GM23338 (cell line): ENCODE data around the gene CLK1. TPM values are rescaled to one million over a fixed set of nuclear protein-coding genes. Genes with fewer than 3 reads are reported as not detected.

Experiments used
- ATAC-seq: fragments of 200-7000 bp; cut with Tn5 transposase; 3 replicates; pipeline ENCODE4 v1.9.1; 2020
- DNase-seq: peaks from one replicate; pipeline ENCODE4 v3.0.0-alpha.2; 2015; ENCODE audit warnings: low spot score
- H2AFZ ChIP-seq: fragments of 200-600 bp; sonication (generic); 2 replicates; pipeline ENCODE4 v1.8.0; 2016; ENCODE audit warnings: antibody characterized with exemption, mild to moderate bottlenecking, moderate library complexity
- H3F3A ChIP-seq: fragments of 200-600 bp; sonication (generic); replicated peaks from 2 replicates; pipeline ENCODE4 v1.8.0; 2017; ENCODE audit warnings: antibody characterized with exemption, mixed run types, low read depth
- H3K27ac ChIP-seq: fragments of 200-600 bp; sonication (generic); 2 replicates; pipeline ENCODE4 v1.6.1; 2016; ENCODE audit warnings: low read depth
- H3K27me3 ChIP-seq: fragments of 200-600 bp; sonication (generic); 2 replicates; pipeline ENCODE4 v1.8.0; 2016; ENCODE audit warnings: mild to moderate bottlenecking, mixed run types, moderate library complexity; ENCODE audit not compliant: insufficient read depth
- H3K36me3 ChIP-seq: fragments of 200-600 bp; sonication (generic); 2 replicates; pipeline ENCODE4 v1.8.0; 2016; ENCODE audit warnings: mild to moderate bottlenecking; ENCODE audit not compliant: insufficient read depth
- H3K4me1 ChIP-seq: fragments of 200-600 bp; sonication (generic); 2 replicates; pipeline ENCODE4 v1.8.0; 2016; ENCODE audit warnings: mild to moderate bottlenecking, moderate library complexity; ENCODE audit not compliant: insufficient read depth
- H3K4me2 ChIP-seq: fragments of 200-600 bp; sonication (generic); 2 replicates; pipeline ENCODE4 v1.7.1; 2017; ENCODE audit warnings: mixed run types
- H3K4me3 ChIP-seq: fragments of 200-600 bp; sonication (generic); 2 replicates; pipeline ENCODE4 v1.6.1; 2016; ENCODE audit warnings: mixed run types
- H3K79me2 ChIP-seq: fragments of 200-600 bp; sonication (generic); replicated peaks from 2 replicates; pipeline ENCODE4 v1.8.0; 2017; ENCODE audit warnings: mild to moderate bottlenecking; ENCODE audit not compliant: insufficient read depth
- H3K9me2 ChIP-seq: fragments of 200-600 bp; sonication (generic); 2 replicates; pipeline ENCODE4 v1.8.0; 2017; ENCODE audit not compliant: insufficient read depth
- H4K20me1 ChIP-seq: fragments of 200-600 bp; sonication (generic); replicated peaks from 2 replicates; pipeline ENCODE4 v1.8.0; 2017; ENCODE audit warnings: mild to moderate bottlenecking; ENCODE audit not compliant: insufficient read depth
- H3K27ac Mint-ChIP-seq: 2 replicates; pipeline ENCODE4 v1.8.0; 2020; ENCODE audit warnings: inconsistent platforms, mild to moderate bottlenecking, moderate library complexity, mixed read lengths
- H3K27me3 Mint-ChIP-seq: 3 replicates; pipeline ENCODE4 v1.8.0; 2022; ENCODE audit warnings: low read depth, mild to moderate bottlenecking, moderate library complexity, mixed read lengths, inconsistent platforms; ENCODE audit not compliant: insufficient read depth, poor library complexity
- H3K36me3 Mint-ChIP-seq: 3 replicates; pipeline ENCODE4 v1.8.0; 2021; ENCODE audit warnings: low read depth, mild to moderate bottlenecking, inconsistent platforms, moderate library complexity, mixed read lengths
- H3K4me1 Mint-ChIP-seq: 3 replicates; pipeline ENCODE4 v1.8.0; 2020; ENCODE audit warnings: mild to moderate bottlenecking, inconsistent platforms, mixed read lengths
- H3K4me3 Mint-ChIP-seq: 3 replicates; pipeline ENCODE4 v1.8.0; 2021; ENCODE audit warnings: moderate library complexity, mild to moderate bottlenecking, inconsistent platforms, mixed read lengths
- H3K9me3 Mint-ChIP-seq: 3 replicates; pipeline ENCODE4 v1.8.0; 2020; ENCODE audit warnings: moderate library complexity, mild to moderate bottlenecking, inconsistent platforms, mixed read lengths
- CREB1 ChIP-seq: fragments of 250-450 bp; sonication (Bioruptor Pico); IDR thresholded peaks from 2 replicates; pipeline ENCODE4 v1.5.0; 2020; ENCODE audit warnings: low read depth, mild to moderate bottlenecking, moderate library complexity
- EZH2 ChIP-seq: fragments of 200-600 bp; sonication (generic); IDR thresholded peaks from one replicate; pipeline ENCODE4 v1.8.0; 2017; ENCODE audit warnings: antibody characterized with exemption, mild to moderate bottlenecking, low read depth; ENCODE audit not compliant: unreplicated experiment
- EZH2phosphoT487 ChIP-seq: fragments of 200-600 bp; sonication (generic); IDR thresholded peaks from one replicate; pipeline ENCODE4 v1.8.1; 2018; ENCODE audit warnings: antibody characterized with exemption; ENCODE audit not compliant: unreplicated experiment
- JUNB ChIP-seq: IDR thresholded peaks from one replicate; pipeline ENCODE4 v1.6.1; 2016; ENCODE audit warnings: antibody characterized with exemption; ENCODE audit not compliant: unreplicated experiment
- NANOG ChIP-seq: IDR thresholded peaks from 2 replicates; pipeline ENCODE4 v1.6.1; 2016; ENCODE audit warnings: antibody characterized with exemption, borderline replicate concordance
- STAT1 ChIP-seq: IDR thresholded peaks from one replicate; pipeline ENCODE4 v1.6.1; 2016; ENCODE audit warnings: antibody characterized with exemption; ENCODE audit not compliant: unreplicated experiment
- ZNF331 ChIP-seq: fragments of 250-450 bp; sonication (Bioruptor Pico); IDR thresholded peaks from 2 replicates; pipeline ENCODE4 v1.5.0; 2020; ENCODE audit warnings: low read depth, mild to moderate bottlenecking, moderate library complexity
- polyA plus RNA-seq: library from polyadenylated mRNA; unstranded; fragments of >200 nt; fragmentation: Nextera tagmentation; extraction: Ambion mirVana; gene quantifications from 2 replicates; pipeline ENCODE4 v1.2.1, GENCODE V29; 2016
- total RNA-seq: library from RNA; depleted of rRNA; stranded (reverse); fragments of >200 nt; shearing (Covaris generic); gene quantifications from 2 replicates; pipeline ENCODE4 v1.2.3, GENCODE V29; 2014
- TF ChIP-seq, protein P1 (sequence below): fragments of 250-450 bp; sonication (Bioruptor Pico); IDR thresholded peaks from 2 replicates; pipeline ENCODE4 v1.5.0; 2020; ENCODE audit warnings: mild to moderate bottlenecking, moderate library complexity
- TF ChIP-seq, protein P2 (sequence below), 2 experiments: fragments of 200-600 bp in 1 of 2; sonication (generic) in 1 of 2; conservative IDR thresholded peaks; 2 replicates each; pipeline versions ENCODE4 v1.5.1 to v1.6.1; 2016 to 2017; ENCODE audit warnings: antibody characterized with exemption in 2 of 2, low read depth in 2 of 2, mild to moderate bottlenecking in 2 of 2, moderate library complexity in 1 of 2

Gene CLK1
- total and polyA plus RNA-seq, 2 experiments from 2014 or later = 26.7 to 36.0 TPM

DNA sequence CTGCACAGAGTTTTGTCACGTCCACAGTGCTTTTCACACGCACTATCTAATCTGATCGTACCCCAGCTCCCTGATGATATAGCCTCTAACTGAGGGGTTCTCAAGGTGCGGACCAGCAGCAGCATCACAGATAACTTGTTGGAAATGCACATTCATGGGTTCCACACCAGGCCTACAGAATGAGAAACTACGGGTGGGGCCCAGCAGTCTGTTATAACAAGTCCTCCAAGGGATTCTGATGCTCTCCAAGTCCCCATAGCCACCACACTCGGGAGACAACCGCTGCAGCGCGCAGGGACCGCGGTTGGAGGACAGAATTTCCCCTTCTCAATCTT is 53.5 kb downstream of the CLK1 start:
- peaks cover 37% of the 10 kb centered on the region for H3K36me3 Mint-ChIP-seq
- no peak for ATAC-seq
- H3K27me3 Mint-ChIP-seq = peaks cover 13% of the 10 kb centered on the region
- H3K79me2 ChIP-seq = peaks cover 41% of the 10 kb centered on the region
- peak overlapping the region; percentile 81 for H3K4me2 ChIP-seq
- peak overlapping the region; percentile 92 for H3K4me3 ChIP-seq
- H3K9me3 Mint-ChIP-seq = no peaks in the 10 kb centered on the region
- peaks cover 4% of the 10 kb centered on the region; the same call in 1 of the 2 replicates for H3F3A ChIP-seq
- no peak for DNase-seq
- H4K20me1 ChIP-seq = peaks cover 25% of the 10 kb centered on the region
- no peaks in the 10 kb centered on the region for H3K9me2 ChIP-seq
- H3K27ac ChIP-seq = peak overlapping the region; percentile 34; the same call in 1 of the 2 replicates
- peak overlapping the region; percentile 80 for H2AFZ ChIP-seq
- H3K27me3 ChIP-seq = no peaks in the 10 kb centered on the region
- peak overlapping the region; percentile 98 for H3K4me3 Mint-ChIP-seq
- TF ChIP-seq, protein P1, sequence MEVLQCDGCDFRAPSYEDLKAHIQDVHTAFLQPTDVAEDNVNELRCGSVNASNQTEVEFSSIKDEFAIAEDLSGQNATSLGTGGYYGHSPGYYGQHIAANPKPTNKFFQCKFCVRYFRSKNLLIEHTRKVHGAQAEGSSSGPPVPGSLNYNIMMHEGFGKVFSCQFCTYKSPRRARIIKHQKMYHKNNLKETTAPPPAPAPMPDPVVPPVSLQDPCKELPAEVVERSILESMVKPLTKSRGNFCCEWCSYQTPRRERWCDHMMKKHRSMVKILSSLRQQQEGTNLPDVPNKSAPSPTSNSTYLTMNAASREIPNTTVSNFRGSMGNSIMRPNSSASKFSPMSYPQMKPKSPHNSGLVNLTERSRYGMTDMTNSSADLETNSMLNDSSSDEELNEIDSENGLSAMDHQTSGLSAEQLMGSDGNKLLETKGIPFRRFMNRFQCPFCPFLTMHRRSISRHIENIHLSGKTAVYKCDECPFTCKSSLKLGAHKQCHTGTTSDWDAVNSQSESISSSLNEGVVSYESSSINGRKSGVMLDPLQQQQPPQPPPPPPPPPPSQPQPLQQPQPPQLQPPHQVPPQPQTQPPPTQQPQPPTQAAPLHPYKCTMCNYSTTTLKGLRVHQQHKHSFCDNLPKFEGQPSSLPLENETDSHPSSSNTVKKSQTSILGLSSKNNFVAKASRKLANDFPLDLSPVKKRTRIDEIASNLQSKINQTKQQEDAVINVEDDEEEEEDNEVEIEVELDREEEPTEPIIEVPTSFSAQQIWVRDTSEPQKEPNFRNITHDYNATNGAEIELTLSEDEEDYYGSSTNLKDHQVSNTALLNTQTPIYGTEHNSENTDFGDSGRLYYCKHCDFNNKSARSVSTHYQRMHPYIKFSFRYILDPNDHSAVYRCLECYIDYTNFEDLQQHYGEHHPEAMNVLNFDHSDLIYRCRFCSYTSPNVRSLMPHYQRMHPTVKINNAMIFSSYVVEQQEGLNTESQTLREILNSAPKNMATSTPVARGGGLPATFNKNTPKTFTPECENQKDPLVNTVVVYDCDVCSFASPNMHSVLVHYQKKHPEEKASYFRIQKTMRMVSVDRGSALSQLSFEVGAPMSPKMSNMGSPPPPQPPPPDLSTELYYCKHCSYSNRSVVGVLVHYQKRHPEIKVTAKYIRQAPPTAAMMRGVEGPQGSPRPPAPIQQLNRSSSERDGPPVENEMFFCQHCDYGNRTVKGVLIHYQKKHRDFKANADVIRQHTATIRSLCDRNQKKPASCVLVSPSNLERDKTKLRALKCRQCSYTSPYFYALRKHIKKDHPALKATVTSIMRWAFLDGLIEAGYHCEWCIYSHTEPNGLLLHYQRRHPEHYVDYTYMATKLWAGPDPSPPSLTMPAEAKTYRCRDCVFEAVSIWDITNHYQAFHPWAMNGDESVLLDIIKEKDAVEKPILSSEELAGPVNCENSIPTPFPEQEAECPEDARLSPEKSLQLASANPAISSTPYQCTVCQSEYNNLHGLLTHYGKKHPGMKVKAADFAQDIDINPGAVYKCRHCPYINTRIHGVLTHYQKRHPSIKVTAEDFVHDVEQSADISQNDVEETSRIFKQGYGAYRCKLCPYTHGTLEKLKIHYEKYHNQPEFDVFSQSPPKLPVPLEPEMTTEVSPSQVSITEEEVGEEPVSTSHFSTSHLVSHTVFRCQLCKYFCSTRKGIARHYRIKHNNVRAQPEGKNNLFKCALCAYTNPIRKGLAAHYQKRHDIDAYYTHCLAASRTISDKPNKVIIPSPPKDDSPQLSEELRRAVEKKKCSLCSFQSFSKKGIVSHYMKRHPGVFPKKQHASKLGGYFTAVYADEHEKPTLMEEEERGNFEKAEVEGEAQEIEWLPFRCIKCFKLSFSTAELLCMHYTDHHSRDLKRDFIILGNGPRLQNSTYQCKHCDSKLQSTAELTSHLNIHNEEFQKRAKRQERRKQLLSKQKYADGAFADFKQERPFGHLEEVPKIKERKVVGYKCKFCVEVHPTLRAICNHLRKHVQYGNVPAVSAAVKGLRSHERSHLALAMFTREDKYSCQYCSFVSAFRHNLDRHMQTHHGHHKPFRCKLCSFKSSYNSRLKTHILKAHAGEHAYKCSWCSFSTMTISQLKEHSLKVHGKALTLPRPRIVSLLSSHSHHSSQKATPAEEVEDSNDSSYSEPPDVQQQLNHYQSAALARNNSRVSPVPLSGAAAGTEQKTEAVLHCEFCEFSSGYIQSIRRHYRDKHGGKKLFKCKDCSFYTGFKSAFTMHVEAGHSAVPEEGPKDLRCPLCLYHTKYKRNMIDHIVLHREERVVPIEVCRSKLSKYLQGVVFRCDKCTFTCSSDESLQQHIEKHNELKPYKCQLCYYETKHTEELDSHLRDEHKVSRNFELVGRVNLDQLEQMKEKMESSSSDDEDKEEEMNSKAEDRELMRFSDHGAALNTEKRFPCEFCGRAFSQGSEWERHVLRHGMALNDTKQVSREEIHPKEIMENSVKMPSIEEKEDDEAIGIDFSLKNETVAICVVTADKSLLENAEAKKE (CRISPR knock-in tag) = no peak
- no peak for TF ChIP-seq NANOG
- TF ChIP-seq, protein P2, sequence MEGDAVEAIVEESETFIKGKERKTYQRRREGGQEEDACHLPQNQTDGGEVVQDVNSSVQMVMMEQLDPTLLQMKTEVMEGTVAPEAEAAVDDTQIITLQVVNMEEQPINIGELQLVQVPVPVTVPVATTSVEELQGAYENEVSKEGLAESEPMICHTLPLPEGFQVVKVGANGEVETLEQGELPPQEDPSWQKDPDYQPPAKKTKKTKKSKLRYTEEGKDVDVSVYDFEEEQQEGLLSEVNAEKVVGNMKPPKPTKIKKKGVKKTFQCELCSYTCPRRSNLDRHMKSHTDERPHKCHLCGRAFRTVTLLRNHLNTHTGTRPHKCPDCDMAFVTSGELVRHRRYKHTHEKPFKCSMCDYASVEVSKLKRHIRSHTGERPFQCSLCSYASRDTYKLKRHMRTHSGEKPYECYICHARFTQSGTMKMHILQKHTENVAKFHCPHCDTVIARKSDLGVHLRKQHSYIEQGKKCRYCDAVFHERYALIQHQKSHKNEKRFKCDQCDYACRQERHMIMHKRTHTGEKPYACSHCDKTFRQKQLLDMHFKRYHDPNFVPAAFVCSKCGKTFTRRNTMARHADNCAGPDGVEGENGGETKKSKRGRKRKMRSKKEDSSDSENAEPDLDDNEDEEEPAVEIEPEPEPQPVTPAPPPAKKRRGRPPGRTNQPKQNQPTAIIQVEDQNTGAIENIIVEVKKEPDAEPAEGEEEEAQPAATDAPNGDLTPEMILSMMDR (conservative IDR thresholded peaks at IDR 0.05; ENCODE audit: low read depth in 2 of 2) = no peak
- TF ChIP-seq STAT1 = no peak
- TF ChIP-seq JUNB = no peak
- TF ChIP-seq CREB1 = no peak
- no peak for TF ChIP-seq EZH2phosphoT487
- TF ChIP-seq ZNF331 (CRISPR knock-in tag) = no peak
- TF ChIP-seq EZH2 = no peak
- H3K36me3 ChIP-seq = peaks cover 29% of the 10 kb centered on the region
- peaks cover 20% of the 10 kb centered on the region for H3K4me1 Mint-ChIP-seq
- H3K4me1 ChIP-seq = peaks cover 18% of the 10 kb centered on the region
- peak overlapping the region; percentile 99 for H3K27ac Mint-ChIP-seq
